Brain microvascular endothelial cell (primary cell): ENCODE data around the gene ACVR1B.

Experiments used
- DNase-seq: peaks from one replicate; pipeline ENCODE4 v3.0.0-alpha.2; 2020
- H3K27ac ChIP-seq: fragments of 250-450 bp; sonication (Bioruptor Pico); 2 replicates; pipeline ENCODE4 v1.5.1; 2020; ENCODE audit warnings: mild to moderate bottlenecking, moderate library complexity
- H3K27me3 ChIP-seq: fragments of 250-450 bp; sonication (Bioruptor Pico); replicated peaks from 2 replicates; pipeline ENCODE4 v1.5.1; 2020; ENCODE audit warnings: mild to moderate bottlenecking
- H3K36me3 ChIP-seq: fragments of 250-450 bp; sonication (Bioruptor Pico); replicated peaks from 2 replicates; pipeline ENCODE4 v1.5.1; 2020; ENCODE audit warnings: mild to moderate bottlenecking
- H3K4me3 ChIP-seq: 2 replicates; pipeline ENCODE4 v1.5.1; 2011; ENCODE audit warnings: low read depth, mild to moderate bottlenecking, control low read depth, low read length, moderate library complexity
- in situ Hi-C: cut with HindIII; loops from 2 replicates; pipeline ENCODE4 v1.10.0; 2017; ENCODE audit warnings: low sequenced_read_pairs, low pct_ligation_motif_present
- TF ChIP-seq, protein P1 (sequence below): IDR thresholded peaks from 2 replicates; pipeline ENCODE4 v1.5.1; 2011; ENCODE audit warnings: low read depth, mild to moderate bottlenecking, moderate library complexity, low read length, control low read depth, inconsistent platforms; ENCODE audit errors: missing control alignments

The ACVR1B gene

DNA sequence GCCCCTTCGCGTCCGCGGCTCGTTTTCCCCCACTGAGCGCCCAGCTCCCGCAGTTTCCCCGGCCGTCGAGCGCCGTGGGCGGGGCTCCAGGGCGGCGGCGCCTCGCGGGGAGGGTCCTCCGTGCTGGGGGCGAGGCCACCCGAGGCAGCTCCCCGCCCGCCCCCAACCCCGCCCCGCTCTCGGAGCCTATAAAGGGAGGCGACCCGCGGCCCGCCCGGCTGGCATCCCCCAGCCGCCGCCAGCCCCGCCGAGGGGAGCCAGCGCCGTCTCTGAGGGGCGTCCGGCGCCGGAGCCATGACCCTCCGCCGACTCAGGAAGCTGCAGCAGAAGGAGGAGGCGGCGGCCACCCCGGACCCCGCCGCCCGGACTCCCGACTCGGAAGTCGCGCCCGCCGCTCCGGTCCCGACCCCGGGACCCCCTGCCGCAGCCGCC lies 55.2 kb downstream of the ACVR1B start, which contains the start of gene TAMALIN:
TSS of gene TAMALIN (plus strand) at position 221 of the 432 bp plus-strand sequence. CDS start at position 295, 74 bp downstream.
- in situ Hi-C loops, result no loop called here
- TF ChIP-seq, protein P1, sequence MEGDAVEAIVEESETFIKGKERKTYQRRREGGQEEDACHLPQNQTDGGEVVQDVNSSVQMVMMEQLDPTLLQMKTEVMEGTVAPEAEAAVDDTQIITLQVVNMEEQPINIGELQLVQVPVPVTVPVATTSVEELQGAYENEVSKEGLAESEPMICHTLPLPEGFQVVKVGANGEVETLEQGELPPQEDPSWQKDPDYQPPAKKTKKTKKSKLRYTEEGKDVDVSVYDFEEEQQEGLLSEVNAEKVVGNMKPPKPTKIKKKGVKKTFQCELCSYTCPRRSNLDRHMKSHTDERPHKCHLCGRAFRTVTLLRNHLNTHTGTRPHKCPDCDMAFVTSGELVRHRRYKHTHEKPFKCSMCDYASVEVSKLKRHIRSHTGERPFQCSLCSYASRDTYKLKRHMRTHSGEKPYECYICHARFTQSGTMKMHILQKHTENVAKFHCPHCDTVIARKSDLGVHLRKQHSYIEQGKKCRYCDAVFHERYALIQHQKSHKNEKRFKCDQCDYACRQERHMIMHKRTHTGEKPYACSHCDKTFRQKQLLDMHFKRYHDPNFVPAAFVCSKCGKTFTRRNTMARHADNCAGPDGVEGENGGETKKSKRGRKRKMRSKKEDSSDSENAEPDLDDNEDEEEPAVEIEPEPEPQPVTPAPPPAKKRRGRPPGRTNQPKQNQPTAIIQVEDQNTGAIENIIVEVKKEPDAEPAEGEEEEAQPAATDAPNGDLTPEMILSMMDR, result no peak
- Histone ChIP-seq H3K27me3 (peaks cover 16% of the 10 kb centered on the region), H3K27ac (no peak within 1 kb of the TSS), H3K4me3 (peak within 1 kb of the TSS; percentile 64), H3K36me3 (no peaks in the 10 kb centered on the region)
- no peak for DNase-seq

DNA sequence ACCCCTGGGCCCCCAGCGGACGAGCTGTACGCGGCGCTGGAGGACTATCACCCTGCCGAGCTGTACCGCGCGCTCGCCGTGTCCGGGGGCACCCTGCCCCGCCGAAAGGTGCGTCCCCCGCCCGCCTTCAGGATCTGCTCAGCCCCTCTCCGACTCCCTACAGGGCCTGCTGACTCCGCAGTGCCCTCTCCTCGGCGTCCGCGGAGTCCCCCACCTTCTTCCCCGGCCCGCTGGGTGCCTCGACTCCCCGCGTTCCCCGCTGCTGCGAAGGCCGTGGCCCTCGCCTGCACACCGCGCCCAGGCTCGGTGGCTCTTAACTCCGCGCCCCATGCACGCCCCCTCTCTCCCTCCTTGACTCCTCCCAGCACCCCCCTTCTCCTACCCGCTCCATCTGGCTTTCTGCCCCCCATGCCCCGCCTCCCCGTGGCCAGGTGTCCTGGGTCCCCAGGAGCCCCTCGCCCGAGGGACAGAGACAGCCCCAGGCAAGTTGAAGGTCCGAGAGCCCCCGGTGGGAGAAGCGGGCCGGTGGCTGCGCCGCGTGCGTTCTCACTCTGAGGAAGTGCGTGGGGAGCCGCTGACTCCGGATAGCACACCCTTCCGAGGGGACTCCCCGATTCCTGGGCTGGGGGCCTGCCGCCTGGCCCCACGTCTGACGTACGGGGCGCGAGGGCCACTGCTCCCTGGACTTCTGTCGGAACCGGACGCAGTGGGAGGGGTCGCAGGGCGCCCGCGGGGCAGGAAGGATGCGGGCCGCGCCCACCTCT lies 55.8 kb downstream of the ACVR1B start:
- no peak overlapping the region for H3K27ac ChIP-seq
- DNase-seq, result no peak
- in situ Hi-C loops, result no loop called here
- H3K36me3 ChIP-seq, result no peaks in the 10 kb centered on the region
- TF ChIP-seq, protein P1, result no peak
- peaks cover 16% of the 10 kb centered on the region for H3K27me3 ChIP-seq
- peak overlapping the region; percentile 64 for H3K4me3 ChIP-seq

DNA sequence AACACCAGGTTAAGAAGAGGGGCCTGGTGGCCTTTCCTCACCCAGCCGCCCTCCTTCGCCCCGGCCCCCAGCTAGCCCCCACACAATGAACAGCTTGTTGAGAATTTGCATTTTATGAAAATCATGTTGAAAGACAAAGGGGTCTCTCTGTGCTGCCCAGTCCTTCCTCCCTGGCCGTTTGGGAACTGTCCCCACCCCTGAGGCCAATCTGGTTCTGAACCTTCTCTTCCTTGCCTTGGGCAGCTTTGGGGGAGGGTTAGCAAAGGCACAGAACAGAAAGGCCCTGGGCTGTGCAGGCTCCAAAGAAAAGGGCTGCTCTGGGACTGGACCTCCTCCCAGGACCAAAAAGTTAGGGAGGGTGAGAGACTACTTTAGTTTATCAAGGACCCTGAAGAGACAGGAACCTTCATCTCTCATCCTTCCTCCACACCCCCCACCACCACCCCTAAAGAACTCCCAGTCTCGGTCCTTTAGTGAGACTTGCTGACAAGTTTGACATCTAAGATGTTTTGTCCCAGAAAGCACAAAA lies 56.5 kb downstream of the ACVR1B start:
- H3K27me3 ChIP-seq, result peaks cover 16% of the 10 kb centered on the region
- in situ Hi-C loops, result no loop called here

DNA sequence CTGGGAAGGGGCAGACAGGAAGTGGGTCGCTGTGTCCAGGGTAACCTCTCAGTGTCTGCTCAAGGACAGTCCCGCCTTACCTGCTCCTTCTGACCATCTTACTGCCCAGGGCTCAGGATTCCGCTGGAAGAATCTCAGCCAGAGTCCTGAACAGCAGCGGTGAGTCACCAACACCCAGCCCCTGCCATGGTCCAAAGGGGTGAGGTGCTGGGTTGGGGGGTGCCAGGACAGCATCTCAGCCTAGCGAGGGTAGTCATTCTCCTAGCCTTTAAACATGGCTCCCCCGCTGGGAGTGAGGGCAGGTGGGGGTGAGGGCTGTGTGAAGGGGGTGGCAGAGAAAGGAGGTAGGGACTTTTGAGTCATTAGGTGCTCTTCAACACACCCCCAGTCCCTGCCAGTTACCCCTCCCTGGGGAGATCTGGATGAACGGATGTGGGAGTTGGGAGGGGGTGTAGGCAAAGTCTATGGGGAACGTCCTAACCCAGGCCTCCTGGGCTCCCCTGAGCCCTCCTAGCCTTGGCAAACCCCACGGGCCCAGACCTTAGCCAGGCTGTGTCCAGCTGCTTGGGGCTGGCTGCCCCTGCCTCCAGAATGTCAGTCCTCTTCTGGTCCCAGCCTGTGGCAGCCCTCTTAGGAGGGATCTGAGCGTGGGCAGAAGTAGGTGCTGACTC lies 57.7 kb downstream of the ACVR1B start:
- Histone ChIP-seq H3K36me3 (no peaks in the 10 kb centered on the region), H3K4me3 (no peak overlapping the region), H3K27me3 (peaks cover 16% of the 10 kb centered on the region), H3K27ac (no peak overlapping the region)
- DNase-seq, result no peak
- TF ChIP-seq, protein P1, result no peak
- in situ Hi-C loops, result no loop called here

More for the DNA sequence above, 56.5 kb downstream of the ACVR1B start:
- Histone ChIP-seq H3K27ac (no peak overlapping the region), H3K4me3 (peak overlapping the region; percentile 64), H3K36me3 (no peaks in the 10 kb centered on the region)
- no peak for DNase-seq
- TF ChIP-seq, protein P1, result no peak

DNA sequence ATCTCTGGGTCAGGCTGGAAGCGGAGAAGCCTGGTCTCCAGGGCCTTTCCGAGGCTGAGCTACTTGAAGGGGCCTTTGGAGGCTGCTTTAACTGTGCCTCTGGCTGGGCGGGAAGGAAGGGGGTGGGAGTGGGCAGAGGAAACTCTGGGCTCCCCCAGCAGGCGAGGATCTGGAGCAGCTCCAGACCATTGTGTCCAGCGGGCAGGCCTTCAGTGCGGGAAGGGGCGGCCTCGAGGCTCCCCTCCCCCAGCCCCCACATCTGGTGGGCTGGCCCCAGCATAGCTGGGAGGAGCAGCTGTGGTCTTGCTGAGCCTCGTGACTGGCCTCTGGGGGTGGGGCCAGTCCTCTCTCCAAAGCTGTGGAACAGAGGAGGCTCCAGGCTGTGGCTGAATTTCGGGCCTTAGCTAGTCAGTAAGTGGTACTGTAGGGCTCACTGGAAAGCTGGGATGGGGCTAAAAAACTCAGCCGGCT lies 58.7 kb downstream of the ACVR1B start:
- H3K36me3 ChIP-seq, result no peaks in the 10 kb centered on the region
- peaks cover 16% of the 10 kb centered on the region for H3K27me3 ChIP-seq
- in situ Hi-C loops, result no loop called here
- TF ChIP-seq, protein P1, result no peak
- peak; percentile 32 for DNase-seq
- peak overlapping the region; percentile 24 for H3K4me3 ChIP-seq
- H3K27ac ChIP-seq, result no peak overlapping the region
